Transverse colon (tissue), 4 donors: Measurements from ENCODE around the gene ARHGAP44. TPM values are rescaled to one million over a fixed set of nuclear protein-coding genes. Genes with fewer than 3 reads are reported as not detected.

Experiments
- DNase-seq: peaks from one replicate; pipeline ENCODE4 v3.0.0-alpha.2; 2019
- H3K27ac ChIP-seq, 4 donors: fragments of 200-600 bp; sonication (generic); 2 replicates each; pipeline ENCODE4 v1.5.1; 2016 to 2018; ENCODE audit warnings: inconsistent platforms in 4 of 4
- H3K27me3 ChIP-seq: fragments of 200-600 bp; sonication (generic); 2 replicates; pipeline ENCODE4 v1.5.1; 2017; ENCODE audit warnings: inconsistent platforms
- H3K36me3 ChIP-seq, 4 donors: fragments of 200-600 bp; sonication (generic); 2 replicates each; pipeline ENCODE4 v1.5.1; 2017 to 2019; ENCODE audit warnings: inconsistent platforms in 4 of 4
- H3K4me1 ChIP-seq, 4 donors: fragments of 200-600 bp; sonication (generic); 2 replicates each; pipeline ENCODE4 v1.5.1; 2017 to 2020; ENCODE audit warnings: inconsistent platforms in 4 of 4
- H3K4me3 ChIP-seq, 4 donors: fragments of 200-600 bp; sonication (generic); 1 replicate in 1 of 4; 2 replicates in 3 of 4; pipeline versions ENCODE4 v1.5.1 to v1.6.1; 2017 to 2019; ENCODE audit warnings: inconsistent platforms in 4 of 4
- H3K9me3 ChIP-seq, 2 donors: fragments of 200-600 bp; sonication (generic); 2 replicates each; pipeline ENCODE4 v1.5.1; 2017 to 2019; ENCODE audit warnings: inconsistent platforms in 2 of 2
- CTCF ChIP-seq, 5 experiments: fragments of 200-600 bp in 3 of 5; fragments of 450-650 bp in 2 of 5; sonication (generic) in 3 of 5; IDR thresholded peaks; 1 replicate in 2 of 5; 2 replicates in 3 of 5; pipeline ENCODE4 v1.5.1; 2016 to 2017; ENCODE audit warnings: antibody characterized with exemption in 5 of 5, inconsistent platforms in 3 of 5, mild to moderate bottlenecking in 2 of 5, moderate library complexity in 1 of 5
- EP300 ChIP-seq: sonication (generic); formaldehyde crosslinking; IDR thresholded peaks from one replicate; pipeline ENCODE4 v1.6.1; 2017; ENCODE audit warnings: antibody characterized with exemption, low read depth
- POLR2A ChIP-seq: fragments of 450-650 bp; IDR thresholded peaks from one replicate; pipeline ENCODE4 v1.6.1; 2016; ENCODE audit warnings: antibody characterized with exemption, mild to moderate bottlenecking, moderate library complexity
- POLR2AphosphoS5 ChIP-seq, 3 donors: sonication (generic); formaldehyde crosslinking; IDR thresholded peaks; one replicate each; pipeline ENCODE4 v1.6.1; 2016; ENCODE audit warnings: antibody characterized with exemption in 3 of 3
- WGBS, 2 donors: methylation state at CpG; one replicate each; pipeline ENCODE4 v1.1.5; 2018; ENCODE audit warnings: low coverage in 1 of 2; 5-methylcytosine and 5-hydroxymethylcytosine counted together
- in situ Hi-C, 4 donors: fragments of 200-750 bp; cut with MboI; loops; one replicate each; pipeline versions ENCODE4 v1.15.0 to v1.15.1; 2017; ENCODE audit warnings: low sequenced_read_pairs in 3 of 4, low pct_ligation_motif_present in 1 of 4, low pct_unique_long_range_greater_than_20kb in 1 of 4
- intact Hi-C: fragments of 100-400 bp; cut with DNase I; formaldehyde crosslinking; loops from one replicate; pipeline ENCODE4 v1.15.1; 2023; ENCODE audit warnings: low total_unique reads
- total RNA-seq, 4 donors: library from RNA; depleted of rRNA; stranded (reverse); fragments of >200 nt; gene quantifications; one replicate each; pipeline ENCODE4 v1.1.0, GENCODE V29; 2016

The ARHGAP44 gene
- total RNA-seq, 4 donors from 2014 or later: 29.2 to 107 (median 53.9) TPM

- in situ Hi-C loops: loop anchor here in 3 of 4 donors (25.0 kb wide), 4 partner anchors 246 to 996 kb away; partner anchors contain the start of gene MAP2K4 (in 1 of the 3)
- Histone ChIP-seq H3K27me3 (no peaks in the 10 kb centered on the region), H3K9me3 (no peaks in the 10 kb centered on the region), H3K4me3 (no peak overlapping the region), H3K27ac (no peak overlapping the region), H3K36me3 (peaks cover 2 to 65% (median 33%) of the 10 kb centered on the region in 4 donors), H3K4me1 (no peaks in the 10 kb centered on the region)
- no peak for TF ChIP-seq EP300
- TF ChIP-seq POLR2AphosphoS5 (IDR thresholded peaks at IDR 0.05): no peak
- no peak for TF ChIP-seq CTCF (IDR thresholded peaks at IDR 0.05)
- TF ChIP-seq POLR2A: no peak
- no peak for DNase-seq
- WGBS, 2 donors: 75 to 92% methylated on average over 2 to 8 of the region's 8 CpGs
- intact Hi-C loops: loop anchor here (10.0 kb wide), 1 partner anchor 824 kb away; no protein-coding TSS in a partner anchor
Measured at GRCh38 chr17:13008461-13008860, 219.2 kb downstream of the ARHGAP44 start.

GRCh38 chr17:13010959-13011358 lies 221.7 kb downstream of the ARHGAP44 start:
- DNase-seq: no peak
- TF ChIP-seq EP300: no peak
- no peak for TF ChIP-seq CTCF (IDR thresholded peaks at IDR 0.05)
- no peak for TF ChIP-seq POLR2A
- TF ChIP-seq POLR2AphosphoS5 (IDR thresholded peaks at IDR 0.05): no peak
- H3K4me1 ChIP-seq: no peaks in the 10 kb centered on the region
- no peak overlapping the region for H3K4me3 ChIP-seq
- WGBS, 2 donors: 75 to 91% methylated on average over 6 to 7 of the region's 7 CpGs
- H3K27ac ChIP-seq: no peak overlapping the region
- no peaks in the 10 kb centered on the region for H3K27me3 ChIP-seq
- in situ Hi-C loops (loop anchor here in 3 of 4 donors (25.0 kb wide), 4 partner anchors 249 to 999 kb away; partner anchors contain the start of gene MAP2K4 (in 1 of the 3)), intact Hi-C loops (loop anchor here (10.0 kb wide), 1 partner anchor 1016 kb away; the partner anchor contains the start of gene ZNF18)
- H3K36me3 ChIP-seq: peaks cover 2 to 66% (median 36%) of the 10 kb centered on the region in 4 donors
- H3K9me3 ChIP-seq: no peaks in the 10 kb centered on the region

GRCh38 chr17:13014801-13015200 lies 225.5 kb downstream of the ARHGAP44 start:
- H3K36me3 ChIP-seq: peaks cover 0 to 46% (median 26%) of the 10 kb centered on the region in 4 donors
- no peak for DNase-seq
- TF ChIP-seq EP300 (no peak), POLR2A (no peak), CTCF (IDR thresholded peaks at IDR 0.05) (no peak), POLR2AphosphoS5 (IDR thresholded peaks at IDR 0.05) (no peak)
- peaks cover 4 to 16% (median 13%) of the 10 kb centered on the region in 4 donors for H3K4me1 ChIP-seq
- WGBS, 2 donors: 78 to 94% methylated on average over 4 to 7 of the region's 7 CpGs
- no peak overlapping the region for H3K27ac ChIP-seq
- no peaks in the 10 kb centered on the region for H3K27me3 ChIP-seq
- in situ Hi-C loops (loop anchor here in 3 of 4 donors (25.0 kb wide), 4 partner anchors 252 to 1002 kb away; partner anchors contain the start of gene MAP2K4 (in 1 of the 3)), intact Hi-C loops (loop anchor here (10.0 kb wide), 1 partner anchor 1020 kb away; the partner anchor contains the start of gene ZNF18)
- no peaks in the 10 kb centered on the region for H3K9me3 ChIP-seq
- H3K4me3 ChIP-seq: no peak overlapping the region

- Histone ChIP-seq H3K4me3 (peak overlapping the region; percentile 74 to 89 (median 86)), H3K4me1 (peaks cover 4 to 16% (median 13%) of the 10 kb centered on the region in 4 donors), H3K9me3 (no peaks in the 10 kb centered on the region), H3K36me3 (peaks cover 0 to 34% (median 17%) of the 10 kb centered on the region in 4 donors), H3K27me3 (no peaks in the 10 kb centered on the region), H3K27ac (peak overlapping the region; percentile 85 to 97 (median 91))
- intact Hi-C loops (loop anchor here (10.0 kb wide), 1 partner anchor 1022 kb away; the partner anchor contains the start of gene ZNF18), in situ Hi-C loops (loop anchor here in 3 of 4 donors (25.0 kb wide), 4 partner anchors 255 to 1005 kb away; partner anchors contain the start of gene MAP2K4 (in 1 of the 3))
- TF ChIP-seq POLR2A: no peak
- TF ChIP-seq EP300: no peak
- TF ChIP-seq POLR2AphosphoS5 (IDR thresholded peaks at IDR 0.05): no peak
- no peak for TF ChIP-seq CTCF (IDR thresholded peaks at IDR 0.05)
- DNase-seq: no peak
- WGBS, 2 donors: 15 to 26% methylated on average over 11 to 18 of the region's 21 CpGs
Measured at GRCh38 chr17:13016881-13017654, 227.8 kb downstream of the ARHGAP44 start.
